Neural crest cell (in vitro differentiated cells): ENCODE measurements around the gene RPS6KA3. TPM values are rescaled to one million over a fixed set of nuclear protein-coding genes. Genes with fewer than 3 reads are reported as not detected.

Source experiments
- DNase-seq: peaks from one replicate; pipeline ENCODE4 v3.0.0; 2021; ENCODE audit warnings: low read depth, mixed read lengths, low spot score
- H3K27ac Mint-ChIP-seq: one replicate; pipeline ENCODE4 v1.8.0; 2021; ENCODE audit warnings: mild to moderate bottlenecking, mixed read lengths; ENCODE audit not compliant: unreplicated experiment
- H3K27me3 Mint-ChIP-seq: 2 replicates; pipeline ENCODE4 v1.8.0; 2021; ENCODE audit warnings: low read depth, mild to moderate bottlenecking, mixed read lengths
- H3K36me3 Mint-ChIP-seq: 2 replicates; pipeline ENCODE4 v1.8.0; 2021; ENCODE audit warnings: low read depth, mild to moderate bottlenecking, mixed read lengths
- H3K4me1 Mint-ChIP-seq: 2 replicates; pipeline ENCODE4 v1.8.0; 2021; ENCODE audit warnings: mixed read lengths
- H3K4me3 Mint-ChIP-seq: one replicate; pipeline ENCODE4 v1.8.0; 2021; ENCODE audit warnings: mild to moderate bottlenecking, mixed read lengths
- H3K9me3 Mint-ChIP-seq: 2 replicates; pipeline ENCODE4 v1.8.0; 2021; ENCODE audit warnings: mixed read lengths
- total RNA-seq: library from RNA; stranded (reverse); gene quantifications from 2 replicates; pipeline ENCODE4 v1.2.1, GENCODE V29; 2021
- TF ChIP-seq, protein P1 (sequence below): fragments of 200-600 bp; sonication (generic); conservative IDR thresholded peaks from 2 replicates; pipeline ENCODE4 v1.5.0; 2021; ENCODE audit warnings: antibody characterized with exemption, mild to moderate bottlenecking

Gene RPS6KA3
- total RNA-seq, 1 donor from 2014 or later = 26.0 TPM

DNA sequence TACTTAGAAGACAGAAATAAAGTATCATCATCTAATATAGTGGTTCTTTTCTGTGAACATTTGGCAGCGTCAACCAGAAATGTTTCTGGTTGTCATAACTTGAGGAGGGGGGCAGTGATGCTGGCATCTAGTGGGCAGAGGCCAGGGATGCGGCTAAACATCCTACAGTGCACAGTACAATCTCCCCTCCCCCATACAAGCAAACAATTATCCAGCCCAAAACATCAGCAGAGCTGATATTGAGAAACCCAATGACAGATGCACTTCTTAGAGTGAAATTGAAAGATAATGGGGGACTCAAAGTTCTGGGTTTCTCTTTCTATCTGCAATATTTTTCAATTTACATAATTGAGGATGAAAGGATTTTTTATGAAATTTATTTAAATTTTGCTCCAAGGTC is 123.1 kb downstream of the RPS6KA3 start:
- no peak for DNase-seq
- Mint-ChIP-seq H3K27ac (no peak overlapping the region), H3K4me3 (no peak overlapping the region), H3K36me3 (peaks cover 9% of the 10 kb centered on the region), H3K9me3 (peaks cover 3% of the 10 kb centered on the region), H3K27me3 (no peaks in the 10 kb centered on the region), H3K4me1 (peaks cover 16% of the 10 kb centered on the region)
- TF ChIP-seq, protein P1, sequence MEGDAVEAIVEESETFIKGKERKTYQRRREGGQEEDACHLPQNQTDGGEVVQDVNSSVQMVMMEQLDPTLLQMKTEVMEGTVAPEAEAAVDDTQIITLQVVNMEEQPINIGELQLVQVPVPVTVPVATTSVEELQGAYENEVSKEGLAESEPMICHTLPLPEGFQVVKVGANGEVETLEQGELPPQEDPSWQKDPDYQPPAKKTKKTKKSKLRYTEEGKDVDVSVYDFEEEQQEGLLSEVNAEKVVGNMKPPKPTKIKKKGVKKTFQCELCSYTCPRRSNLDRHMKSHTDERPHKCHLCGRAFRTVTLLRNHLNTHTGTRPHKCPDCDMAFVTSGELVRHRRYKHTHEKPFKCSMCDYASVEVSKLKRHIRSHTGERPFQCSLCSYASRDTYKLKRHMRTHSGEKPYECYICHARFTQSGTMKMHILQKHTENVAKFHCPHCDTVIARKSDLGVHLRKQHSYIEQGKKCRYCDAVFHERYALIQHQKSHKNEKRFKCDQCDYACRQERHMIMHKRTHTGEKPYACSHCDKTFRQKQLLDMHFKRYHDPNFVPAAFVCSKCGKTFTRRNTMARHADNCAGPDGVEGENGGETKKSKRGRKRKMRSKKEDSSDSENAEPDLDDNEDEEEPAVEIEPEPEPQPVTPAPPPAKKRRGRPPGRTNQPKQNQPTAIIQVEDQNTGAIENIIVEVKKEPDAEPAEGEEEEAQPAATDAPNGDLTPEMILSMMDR = no peak

- H3K27me3 Mint-ChIP-seq = no peaks in the 10 kb centered on the region
- H3K4me3 Mint-ChIP-seq = peak overlapping the region; percentile 53
- peaks cover 9% of the 10 kb centered on the region for H3K36me3 Mint-ChIP-seq
- peaks cover 3% of the 10 kb centered on the region for H3K9me3 Mint-ChIP-seq
- TF ChIP-seq, protein P1 = no peak
- DNase-seq = no peak
- H3K4me1 Mint-ChIP-seq = peaks cover 16% of the 10 kb centered on the region
- H3K27ac Mint-ChIP-seq = no peak overlapping the region
Measured at GRCh38 chrX:20143111-20143510, 123.6 kb downstream of the RPS6KA3 start.

- Mint-ChIP-seq H3K27me3 (no peaks in the 10 kb centered on the region), H3K4me1 (peaks cover 16% of the 10 kb centered on the region), H3K4me3 (peak within 1 kb of the TSS; percentile 95), H3K9me3 (peaks cover 3% of the 10 kb centered on the region), H3K36me3 (peaks cover 10% of the 10 kb centered on the region), H3K27ac (peak within 1 kb of the TSS; percentile 95)
- DNase-seq = peak; percentile 81
- TF ChIP-seq, protein P1 = no peak
Measured at GRCh38 chrX:20141281-20142220, 125.2 kb downstream of the RPS6KA3 start, which contains the start of gene EIF1AX. Gene EIF1AX (minus strand): TSS chrX:20141838. CDS start chrX:20141640, 198 bp downstream.

- Mint-ChIP-seq H3K27ac (no peak overlapping the region), H3K27me3 (no peaks in the 10 kb centered on the region), H3K36me3 (peaks cover 21% of the 10 kb centered on the region), H3K4me3 (peak overlapping the region; percentile 95), H3K4me1 (peaks cover 24% of the 10 kb centered on the region), H3K9me3 (peaks cover 3% of the 10 kb centered on the region)
- TF ChIP-seq, protein P1 = no peak
- no peak for DNase-seq
Measured at GRCh38 chrX:20140420-20140819, 126.3 kb downstream of the RPS6KA3 start.

- peaks cover 22% of the 10 kb centered on the region for H3K36me3 Mint-ChIP-seq
- H3K4me1 Mint-ChIP-seq = peaks cover 24% of the 10 kb centered on the region
- H3K4me3 Mint-ChIP-seq = peak overlapping the region; percentile 95
- peaks cover 2% of the 10 kb centered on the region for H3K9me3 Mint-ChIP-seq
- H3K27ac Mint-ChIP-seq = no peak overlapping the region
- DNase-seq = no peak
- H3K27me3 Mint-ChIP-seq = no peaks in the 10 kb centered on the region
- TF ChIP-seq, protein P1 = no peak
Measured at GRCh38 chrX:20139966-20140365, 126.7 kb downstream of the RPS6KA3 start.
